LHCN-M2 (cell line): ENCODE measurements around the gene NID1. TPM values are rescaled to one million over a fixed set of nuclear protein-coding genes. Genes with fewer than 3 reads are reported as not detected.
"Not testable (repeated sequence)": the region's sequence is repeated elsewhere in the genome, so short reads cannot be mapped to it uniquely, and the experiment has no call there.

Experiments used
- DNase-seq: peaks from one replicate; pipeline ENCODE4 v3.0.0-alpha.2; 2012; ENCODE audit warnings: low read depth
- total RNA-seq: library from RNA; depleted of rRNA; stranded (reverse); fragments of >200 nt; gene quantifications from 2 replicates; pipeline ENCODE4 v1.2.3, GENCODE V29; 2014; rRNA removed

Gene NID1
- total RNA-seq, 1 experiment from 2014 or later, result 19.9 TPM

GRCh38 chr1:235939480-235939775 lies 125.5 kb downstream of the NID1 start:
- no peak for DNase-seq

DNA sequence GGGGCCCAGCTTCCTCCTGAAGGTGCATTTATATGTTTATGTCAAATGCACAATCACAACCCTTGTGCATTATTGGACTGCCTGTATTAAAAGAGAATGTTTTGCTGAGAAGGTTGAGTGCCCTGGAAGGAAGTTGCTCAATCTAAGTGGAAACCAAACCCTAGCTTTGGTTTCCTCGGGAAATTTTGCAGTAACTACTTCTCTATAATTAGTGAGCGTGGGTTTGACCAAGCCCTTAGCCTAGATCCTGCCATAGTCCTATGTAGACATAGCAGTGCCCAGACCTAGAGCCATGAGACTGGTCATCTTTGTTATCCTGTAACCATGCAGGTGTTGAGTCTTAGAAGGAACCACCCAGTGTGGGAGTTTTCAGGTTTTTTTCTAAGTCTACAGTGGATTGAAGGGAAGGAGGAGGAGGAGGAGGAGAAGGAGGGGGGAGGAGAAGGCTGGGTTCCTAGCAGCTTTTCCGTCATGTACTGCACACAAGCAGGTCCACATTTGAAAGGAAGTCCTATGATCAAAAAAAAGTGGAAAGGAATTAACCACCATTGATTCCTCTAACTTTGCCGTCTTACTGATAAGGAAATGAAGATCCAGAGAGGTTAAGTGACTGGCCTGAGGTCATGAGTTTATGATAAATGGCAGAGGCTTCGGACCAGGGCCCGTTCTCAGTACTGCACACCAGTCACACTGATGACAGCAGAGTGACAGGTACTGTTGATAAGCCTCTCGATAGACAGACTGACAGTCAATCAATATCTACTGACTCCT lies 126.0 kb downstream of the NID1 start:
- no peak for DNase-seq

DNA sequence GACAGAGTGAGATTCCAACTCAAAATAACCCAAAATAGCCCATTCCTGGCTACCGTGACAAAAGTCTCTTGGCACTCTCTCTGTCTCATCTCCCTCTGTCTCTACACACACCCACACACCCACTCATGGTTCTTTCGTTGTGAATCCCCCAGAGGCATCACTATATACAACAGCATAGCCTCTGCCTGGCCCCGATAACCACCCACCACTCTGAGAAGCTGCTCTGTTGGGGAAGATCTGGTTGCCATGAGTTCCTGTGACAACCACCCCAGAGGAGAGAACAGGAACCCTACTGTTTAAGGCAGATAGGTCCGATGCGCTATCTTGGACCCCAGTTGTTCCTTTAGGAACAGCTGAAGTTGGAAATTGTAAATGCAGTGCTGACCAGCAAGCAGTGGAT lies 127.8 kb downstream of the NID1 start:
- no peak for DNase-seq

DNA sequence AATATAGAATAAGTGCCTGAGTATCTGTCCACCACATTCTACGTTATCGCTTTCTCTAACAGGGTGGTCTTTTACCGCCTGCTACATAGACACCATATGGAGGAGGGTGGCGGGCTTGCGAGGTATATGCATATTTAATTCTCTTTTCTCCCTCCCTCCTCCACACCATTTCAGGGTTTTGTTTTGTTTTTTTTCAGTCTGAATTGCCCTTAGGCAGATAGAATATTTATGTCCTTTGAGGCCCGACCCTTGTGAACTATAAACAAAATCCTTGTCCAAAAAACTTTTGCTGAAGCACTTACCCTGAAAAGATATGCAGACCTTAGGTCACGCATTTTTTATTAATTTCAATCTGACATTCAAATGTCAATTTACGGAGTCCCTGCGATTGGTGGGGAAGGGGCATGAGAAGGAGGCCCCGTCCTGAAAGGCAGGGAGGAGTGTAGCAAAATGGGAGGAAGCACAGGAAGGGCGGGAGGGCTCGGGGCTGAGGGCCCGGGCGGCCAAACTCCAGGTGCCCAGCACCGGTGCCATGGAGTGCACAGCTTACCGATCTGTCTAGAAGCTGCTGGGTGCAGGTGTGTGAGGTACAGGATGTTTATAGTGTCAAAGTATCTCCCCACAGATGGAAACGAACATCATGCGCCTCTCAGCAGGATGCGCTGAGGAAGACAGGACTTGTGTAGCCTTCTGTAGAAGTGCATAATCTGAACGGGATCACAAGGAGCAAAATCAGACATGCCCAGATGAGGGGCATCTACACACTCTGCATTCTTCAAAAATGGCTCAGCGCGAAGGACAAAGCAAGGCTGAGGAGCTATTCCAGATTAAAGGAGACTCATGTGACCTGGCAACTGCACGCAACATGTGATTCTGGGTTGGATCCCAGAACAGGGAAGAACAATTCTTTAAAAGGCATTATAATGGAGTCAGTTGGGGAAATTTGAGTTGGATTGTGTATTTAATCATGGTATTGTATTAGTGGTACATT lies 129.4 kb downstream of the NID1 start:
- no peak for DNase-seq

- DNase-seq, result no peak
Measured at GRCh38 chr1:235933766-235934116, 131.1 kb downstream of the NID1 start.

- DNase-seq, result no peak
Measured at GRCh38 chr1:235933017-235933765, 131.7 kb downstream of the NID1 start.

- DNase-seq, result no peak
Measured at GRCh38 chr1:235932090-235932510, 132.8 kb downstream of the NID1 start.

DNA sequence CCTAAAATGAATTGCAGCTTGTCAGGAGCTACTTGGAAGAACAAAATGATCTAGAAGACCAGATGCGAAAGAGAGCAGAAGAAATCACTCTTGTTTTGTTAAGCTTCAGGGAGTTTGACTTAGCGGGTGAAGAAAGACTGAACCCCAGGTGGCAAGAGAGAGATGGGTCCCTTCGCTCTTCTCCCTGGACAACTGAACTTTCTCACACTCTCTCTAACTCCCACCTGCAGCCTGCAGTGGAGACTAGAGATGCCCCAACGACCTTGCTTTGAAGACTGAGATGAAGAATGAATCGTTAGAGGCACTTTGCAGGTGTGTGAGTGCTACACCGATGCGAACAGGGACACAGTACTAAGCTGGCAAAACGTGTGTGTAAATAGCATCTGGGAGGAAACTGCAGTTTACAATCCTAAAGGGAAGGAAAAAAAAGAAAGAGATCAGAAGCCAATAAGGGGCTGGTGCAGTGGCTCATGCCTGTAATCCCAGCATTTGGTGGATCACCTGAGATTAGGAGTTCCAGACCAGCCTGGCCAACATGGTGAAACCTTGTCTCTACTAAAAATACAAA lies 133.6 kb downstream of the NID1 start:
- DNase-seq, result no peak

- DNase-seq, result no peak
Measured at GRCh38 chr1:235930543-235930942, 134.3 kb downstream of the NID1 start.

DNA sequence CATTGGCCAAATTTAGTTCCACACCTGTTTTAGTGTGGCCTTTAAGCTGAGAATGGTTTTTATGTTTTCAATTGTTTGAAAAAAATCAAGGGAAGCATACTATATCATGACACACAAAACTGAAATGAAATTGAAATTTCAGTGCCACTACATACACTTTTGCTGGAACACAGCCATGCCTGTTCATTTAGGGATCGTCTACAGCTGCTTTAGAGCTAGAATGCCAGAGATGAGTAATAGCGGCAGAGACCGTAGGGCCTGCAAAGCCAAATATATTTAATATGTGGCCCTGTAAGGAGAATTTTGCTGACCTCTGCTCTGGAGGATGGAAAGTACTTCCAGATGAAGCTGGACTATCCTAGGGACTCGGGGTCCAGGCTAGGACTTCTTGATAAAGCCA lies 135.7 kb downstream of the NID1 start:
- peak; percentile 87 for DNase-seq

- no peak for DNase-seq
Measured at GRCh38 chr1:235928197-235928596, 136.7 kb downstream of the NID1 start.

GRCh38 chr1:235927551-235927950 lies 137.3 kb downstream of the NID1 start:
- not testable (repeated sequence) for DNase-seq

Other genes with a start within 250 kb of the NID1 start
- 2.4 and 4.5 TPM in 2 replicates for gene LYST, start 198.2 kb downstream of the NID1 start, total RNA-seq
- gene GPR137B, start 77.4 kb upstream of the NID1 start, total RNA-seq, result 4.9 and 11.1 TPM in 2 replicates
- gene ERO1B, start 216.9 kb upstream of the NID1 start, total RNA-seq, result 2.1 and 2.5 TPM in 2 replicates